Sigmoid colon (tissue), 3 donors: Measurements from ENCODE around the gene DCAF4L1.

Experiments
- POLR2A ChIP-seq, 2 donors: fragments of 450-650 bp; IDR thresholded peaks; one replicate each; pipeline ENCODE4 v1.6.1; 2016; ENCODE audit warnings: antibody characterized with exemption in 2 of 2, mild to moderate bottlenecking in 2 of 2, moderate library complexity in 2 of 2
- TF ChIP-seq, protein P1 (sequence below), 4 experiments: fragments of 450-650 bp in 3 of 4; fragments of 200-600 bp in 1 of 4; IDR thresholded peaks; one replicate each; pipeline ENCODE4 v1.5.1; 2016 to 2019; ENCODE audit warnings: antibody characterized with exemption in 4 of 4, mild to moderate bottlenecking in 3 of 4, moderate library complexity in 2 of 4

- no peak for TF ChIP-seq POLR2A (IDR thresholded peaks at IDR 0.05)
- TF ChIP-seq, protein P1, sequence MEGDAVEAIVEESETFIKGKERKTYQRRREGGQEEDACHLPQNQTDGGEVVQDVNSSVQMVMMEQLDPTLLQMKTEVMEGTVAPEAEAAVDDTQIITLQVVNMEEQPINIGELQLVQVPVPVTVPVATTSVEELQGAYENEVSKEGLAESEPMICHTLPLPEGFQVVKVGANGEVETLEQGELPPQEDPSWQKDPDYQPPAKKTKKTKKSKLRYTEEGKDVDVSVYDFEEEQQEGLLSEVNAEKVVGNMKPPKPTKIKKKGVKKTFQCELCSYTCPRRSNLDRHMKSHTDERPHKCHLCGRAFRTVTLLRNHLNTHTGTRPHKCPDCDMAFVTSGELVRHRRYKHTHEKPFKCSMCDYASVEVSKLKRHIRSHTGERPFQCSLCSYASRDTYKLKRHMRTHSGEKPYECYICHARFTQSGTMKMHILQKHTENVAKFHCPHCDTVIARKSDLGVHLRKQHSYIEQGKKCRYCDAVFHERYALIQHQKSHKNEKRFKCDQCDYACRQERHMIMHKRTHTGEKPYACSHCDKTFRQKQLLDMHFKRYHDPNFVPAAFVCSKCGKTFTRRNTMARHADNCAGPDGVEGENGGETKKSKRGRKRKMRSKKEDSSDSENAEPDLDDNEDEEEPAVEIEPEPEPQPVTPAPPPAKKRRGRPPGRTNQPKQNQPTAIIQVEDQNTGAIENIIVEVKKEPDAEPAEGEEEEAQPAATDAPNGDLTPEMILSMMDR (IDR thresholded peaks at IDR 0.05): peak in 1 of 4 experiments; percentile 10
These were observed 18.5 kb upstream of the DCAF4L1 start for GRCh38 chr4:41963105-41963504.
